B cell (primary cell): ENCODE results near the gene CERS6.

ENCODE experiments used
- CTCF ChIP-seq: fragments of 200-600 bp; IDR thresholded peaks from one replicate; pipeline ENCODE4 v1.8.0; 2022; ENCODE audit warnings: antibody characterized with exemption, mild to moderate bottlenecking
- EZH2 ChIP-seq: IDR thresholded peaks from 2 replicates; pipeline ENCODE4 v1.6.1; 2012; ENCODE audit warnings: borderline replicate concordance, low read depth, mild to moderate bottlenecking, moderate library complexity, low read length; ENCODE audit not compliant: insufficient read depth, poor library complexity, severe bottlenecking

GRCh38 chr2:168655207-168655606 lies 199.1 kb downstream of the CERS6 start:
- no peak for TF ChIP-seq CTCF
- TF ChIP-seq EZH2: no peak
